ENCODE measurements around the gene ZBTB7C.

The ZBTB7C gene

DNA sequence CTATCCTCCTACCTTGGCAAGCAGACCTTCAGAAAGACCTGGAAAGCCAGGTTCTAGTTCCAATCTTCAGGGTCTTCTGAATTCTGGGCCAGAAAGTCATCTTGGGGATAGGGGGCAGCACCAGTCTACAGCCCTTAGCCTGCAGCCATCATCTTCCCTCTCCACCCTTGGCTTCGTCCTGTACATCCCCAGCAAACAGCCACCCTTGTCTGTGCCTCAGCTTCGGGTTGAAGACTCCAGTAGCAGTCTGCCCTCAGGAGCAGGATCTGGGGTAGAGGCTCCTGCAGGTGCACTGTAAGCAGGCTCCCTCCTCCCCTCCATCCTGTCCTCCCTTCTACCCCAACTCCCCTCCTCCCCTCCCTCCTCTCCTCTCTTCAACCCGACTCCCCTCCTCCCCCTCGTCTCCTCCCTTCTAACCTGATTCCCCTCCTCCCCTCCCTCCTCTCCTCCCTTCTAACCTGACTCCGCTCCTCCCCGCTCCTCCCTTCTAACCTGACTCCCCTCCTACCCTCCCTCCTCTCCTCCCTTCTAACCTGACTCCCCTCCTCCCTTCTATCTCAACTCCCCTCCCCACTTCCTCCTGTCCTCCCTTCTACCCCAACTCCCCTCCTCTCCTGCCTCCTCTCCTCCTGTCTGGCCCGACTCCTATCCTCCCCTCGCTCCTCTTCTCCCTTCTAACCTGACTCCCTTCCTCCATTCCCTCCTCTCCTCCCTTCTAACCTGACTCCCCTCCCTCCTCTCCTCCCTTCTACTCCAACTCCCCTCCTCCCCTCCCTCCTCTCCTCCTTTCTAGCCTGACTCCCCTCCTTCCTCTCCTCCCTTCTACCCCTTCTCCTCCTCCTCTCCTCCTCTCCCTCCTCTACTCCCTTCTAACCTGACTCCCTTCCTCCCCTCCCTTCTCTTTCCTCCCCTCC lies 388.6 kb downstream of the ZBTB7C start:
- no peak for DNase-seq (ENCODE audit: low read depth)

DNA sequence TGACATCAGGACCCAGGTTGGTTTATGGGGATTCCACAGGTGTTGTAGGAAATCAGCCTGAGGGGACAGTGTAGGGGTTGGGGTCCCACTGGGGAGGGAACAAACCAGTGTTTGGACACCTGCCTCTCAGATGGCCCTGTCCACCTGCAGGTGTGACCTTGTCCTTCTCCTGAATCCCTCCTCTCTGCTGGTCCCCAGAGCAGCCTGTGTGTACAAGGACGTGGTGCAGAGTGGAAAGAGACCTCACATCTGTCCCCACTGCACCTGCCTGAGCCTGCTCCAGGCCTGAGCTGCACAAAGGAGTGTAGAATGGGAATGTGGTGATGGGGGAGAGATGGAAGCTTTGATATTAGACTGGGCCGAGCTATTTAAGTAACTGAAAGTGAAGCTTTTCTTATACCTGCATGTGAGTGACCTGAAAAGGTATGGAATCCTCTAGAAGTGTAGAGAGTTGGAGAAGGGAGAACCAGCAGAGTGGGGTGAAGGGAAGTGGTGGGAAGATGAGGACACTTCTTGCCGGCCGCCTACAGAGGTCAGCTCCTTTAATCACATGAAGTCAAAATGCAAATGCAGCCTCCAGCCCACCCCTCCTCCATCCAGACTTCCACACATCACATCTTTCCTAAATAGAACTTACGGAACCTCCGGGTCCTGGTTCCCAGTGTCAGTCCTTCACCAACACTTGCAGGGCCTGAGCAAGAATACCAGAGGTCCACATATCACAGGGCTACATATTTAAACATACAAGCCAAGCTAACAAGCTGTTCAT lies 389.4 kb downstream of the ZBTB7C start:
- DNase-seq (ENCODE audit: low read depth): no peak

- no peak for DNase-seq (ENCODE audit: low read depth)
Measured at GRCh38 chr18:48018851-48019250, 390.3 kb downstream of the ZBTB7C start.

DNA sequence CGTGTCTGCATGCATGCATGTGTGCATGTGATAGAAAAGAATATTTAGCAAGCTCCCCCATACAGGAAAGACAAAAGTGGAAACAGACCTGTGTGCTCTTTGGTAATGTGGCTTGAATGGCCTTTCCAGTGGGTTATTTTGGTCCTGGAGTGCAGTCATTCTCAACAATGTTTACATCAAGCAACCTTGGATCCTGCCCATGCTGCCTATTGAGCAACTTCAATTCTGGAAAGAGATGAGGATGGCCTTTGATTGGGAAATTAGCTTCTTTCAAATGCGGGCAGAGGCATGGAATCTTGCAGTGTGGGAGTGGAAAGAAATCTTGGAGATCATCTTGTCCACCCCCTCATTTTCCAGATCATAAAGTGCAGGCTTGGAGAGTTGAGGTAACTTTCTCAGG lies 391.5 kb downstream of the ZBTB7C start:
- DNase-seq (ENCODE audit: low read depth): no peak

GRCh38 chr18:48013162-48013561 lies 396.0 kb downstream of the ZBTB7C start:
- DNase-seq (ENCODE audit: low read depth): no peak

DNA sequence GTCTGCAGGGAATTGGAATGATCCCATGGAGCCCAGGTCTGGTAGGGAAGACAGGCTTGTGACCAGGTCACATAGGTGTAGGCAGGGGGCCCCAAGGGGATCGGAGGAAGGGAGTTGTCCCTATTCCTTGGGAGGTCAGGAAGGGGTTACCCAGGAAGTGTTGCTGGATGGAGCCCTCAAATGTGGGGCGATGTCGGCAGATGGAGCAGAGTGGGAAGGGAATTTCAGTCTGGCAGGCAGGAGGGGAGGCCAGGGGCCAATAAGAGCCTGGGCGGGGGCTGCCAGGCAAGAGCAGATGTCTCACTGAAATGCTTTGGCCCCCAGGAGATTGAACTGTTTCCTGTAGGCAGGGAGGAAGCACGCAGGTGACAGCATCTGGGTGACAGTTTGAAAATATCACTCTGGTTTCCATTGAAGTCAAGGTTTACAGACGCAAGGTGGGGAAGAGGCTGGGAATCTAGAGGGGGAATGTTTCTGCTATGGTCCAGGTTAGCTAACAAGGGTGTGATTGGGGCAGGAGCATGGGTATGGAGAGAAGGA lies 397.2 kb downstream of the ZBTB7C start:
- DNase-seq (ENCODE audit: low read depth): no peak

DNA sequence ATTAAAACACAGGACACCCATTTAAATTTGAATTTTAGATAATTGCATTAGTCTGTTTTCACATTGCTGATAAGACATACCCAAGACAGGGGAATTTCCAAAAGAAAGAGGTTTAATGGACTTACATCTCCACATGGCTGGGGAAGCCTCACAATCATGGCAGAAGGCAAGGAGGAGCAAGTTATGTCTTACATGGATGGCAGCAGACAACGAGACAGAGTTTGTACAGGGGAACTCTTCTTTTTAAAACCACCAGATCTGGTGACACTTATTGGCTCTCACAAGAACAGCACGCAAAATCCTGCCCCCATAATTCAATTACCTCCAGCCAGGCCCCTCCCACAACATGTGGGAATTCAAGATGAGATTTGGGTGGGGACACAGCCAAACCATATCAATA lies 398.9 kb downstream of the ZBTB7C start:
- no peak for DNase-seq (ENCODE audit: low read depth)

DNA sequence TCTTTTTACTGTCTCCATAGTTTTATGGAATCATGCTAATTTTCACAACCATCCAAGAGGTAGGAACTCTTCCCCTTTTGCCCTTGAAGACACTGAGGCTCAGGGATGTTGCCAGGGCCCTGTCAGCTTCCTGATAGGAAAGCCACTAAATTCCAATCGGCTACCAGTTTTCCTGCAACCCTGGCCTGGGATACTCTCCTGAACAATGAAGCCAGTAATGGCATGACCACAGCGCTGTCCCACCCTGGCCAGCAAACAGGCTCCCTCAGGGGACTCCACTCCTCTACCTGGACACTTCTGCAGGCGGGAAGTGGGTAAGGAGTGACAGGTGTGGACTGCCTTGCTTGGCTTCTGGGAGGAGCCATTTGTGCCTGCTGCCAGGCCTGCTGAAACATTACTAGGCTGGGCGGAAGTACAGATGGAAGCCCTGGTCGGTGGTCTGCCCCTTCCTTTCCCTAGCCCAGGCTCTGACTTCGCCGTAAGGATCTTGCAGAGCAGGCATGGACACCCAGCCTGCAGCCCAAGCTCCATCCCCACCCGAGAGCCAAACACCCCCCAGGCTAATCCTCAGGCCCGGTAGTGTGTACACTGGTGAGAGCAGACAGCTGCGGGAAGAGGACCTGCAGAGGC lies 400.0 kb downstream of the ZBTB7C start:
- no peak for DNase-seq (ENCODE audit: low read depth)

- DNase-seq (ENCODE audit: low read depth): peak; percentile 32
Measured at GRCh38 chr18:48007955-48008701, 401.1 kb downstream of the ZBTB7C start.

DNA sequence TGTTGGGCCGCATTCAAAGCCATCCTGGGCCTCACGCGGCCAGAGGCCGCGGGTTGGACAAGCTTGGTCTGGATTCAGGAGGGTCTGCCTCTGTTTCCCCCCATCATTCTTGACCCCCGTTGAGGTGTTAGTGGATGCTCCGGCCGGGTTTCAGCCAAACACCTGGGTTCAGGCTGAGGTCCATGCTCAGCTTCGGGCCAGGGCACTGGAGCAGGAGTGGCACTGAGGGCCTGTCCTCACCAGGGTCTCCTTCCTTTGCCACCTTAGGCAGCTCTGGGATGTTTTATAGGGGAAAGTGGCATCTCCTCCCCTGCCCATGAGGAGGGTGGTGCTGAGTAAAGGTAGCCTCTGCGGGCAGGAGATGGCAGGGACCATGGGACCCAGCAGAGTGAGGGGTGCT lies 401.8 kb downstream of the ZBTB7C start:
- DNase-seq (ENCODE audit: low read depth): no peak

DNA sequence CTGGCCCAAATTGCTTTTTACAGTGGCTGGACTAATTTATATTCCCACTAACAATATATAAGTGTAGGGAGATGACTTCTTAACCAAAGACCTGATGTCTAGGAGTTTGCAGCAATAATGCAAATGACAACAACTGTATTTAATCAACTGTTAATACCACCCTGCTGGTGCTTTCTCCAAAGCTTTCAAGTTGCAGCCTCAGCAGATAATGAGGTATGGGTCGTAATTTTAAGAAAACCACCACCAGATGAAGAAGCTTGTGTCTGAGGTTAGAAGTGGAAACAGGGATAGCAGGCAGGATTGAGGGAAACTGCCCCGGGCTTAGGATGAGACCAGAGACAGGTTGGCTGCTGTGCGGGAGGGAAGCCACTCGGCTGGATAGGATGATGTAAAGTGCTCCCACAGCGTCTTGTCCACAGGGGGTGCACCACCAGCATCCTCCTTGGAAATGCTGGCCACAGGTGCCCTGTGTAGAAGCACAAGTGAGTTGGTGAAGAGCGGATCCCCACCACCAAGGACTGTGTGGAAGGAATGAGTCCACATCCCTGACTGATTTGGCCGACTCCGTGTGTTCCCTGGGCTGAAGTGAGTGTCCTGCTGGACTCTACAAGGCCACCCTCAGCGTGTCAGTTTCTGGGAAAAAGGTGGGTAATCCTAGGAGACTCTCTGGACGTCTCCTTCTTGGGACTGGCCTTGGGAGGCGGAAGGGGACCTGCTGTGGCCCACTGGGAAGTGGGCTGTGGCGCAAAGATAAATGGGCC lies 402.6 kb downstream of the ZBTB7C start:
- no peak for DNase-seq (ENCODE audit: low read depth)

GRCh38 chr18:48004577-48004976 lies 404.6 kb downstream of the ZBTB7C start:
- no peak for DNase-seq (ENCODE audit: low read depth)

GRCh38 chr18:48003426-48004349 lies 405.5 kb downstream of the ZBTB7C start:
- no peak for DNase-seq (ENCODE audit: low read depth)

GRCh38 chr18:48002933-48003365 lies 406.2 kb downstream of the ZBTB7C start:
- no peak for DNase-seq (ENCODE audit: low read depth)

- no peak for DNase-seq (ENCODE audit: low read depth)
Measured at GRCh38 chr18:48000701-48001100, 408.5 kb downstream of the ZBTB7C start.

- DNase-seq (ENCODE audit: low read depth): no peak
Measured at GRCh38 chr18:47999801-48000248, 409.4 kb downstream of the ZBTB7C start.

DNA sequence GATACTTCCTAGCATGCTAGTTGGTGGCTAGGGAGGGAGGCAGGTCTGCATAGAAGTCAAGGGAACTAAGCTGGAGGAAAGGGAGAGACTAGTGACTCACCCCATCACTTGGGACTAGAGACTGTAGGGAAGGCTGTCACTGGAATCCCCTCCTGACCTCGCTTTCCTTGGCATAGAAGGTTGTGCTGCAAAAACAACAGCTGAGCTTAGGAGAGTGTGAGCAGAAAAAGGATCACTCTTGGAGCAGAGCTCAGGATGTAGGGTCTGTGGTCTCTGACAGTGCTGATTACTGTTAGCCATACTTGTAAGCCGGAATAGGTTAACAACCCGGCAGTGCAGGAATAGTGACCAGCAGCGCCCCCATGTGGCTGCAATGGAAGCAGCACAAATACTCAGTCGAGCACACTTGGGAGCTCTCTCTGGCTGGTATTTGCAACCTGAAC lies 411.8 kb downstream of the ZBTB7C start:
- peak; percentile 10 for DNase-seq (ENCODE audit: low read depth)

GRCh38 chr18:47996091-47996541 lies 413.1 kb downstream of the ZBTB7C start:
- no peak for DNase-seq (ENCODE audit: low read depth)

DNA sequence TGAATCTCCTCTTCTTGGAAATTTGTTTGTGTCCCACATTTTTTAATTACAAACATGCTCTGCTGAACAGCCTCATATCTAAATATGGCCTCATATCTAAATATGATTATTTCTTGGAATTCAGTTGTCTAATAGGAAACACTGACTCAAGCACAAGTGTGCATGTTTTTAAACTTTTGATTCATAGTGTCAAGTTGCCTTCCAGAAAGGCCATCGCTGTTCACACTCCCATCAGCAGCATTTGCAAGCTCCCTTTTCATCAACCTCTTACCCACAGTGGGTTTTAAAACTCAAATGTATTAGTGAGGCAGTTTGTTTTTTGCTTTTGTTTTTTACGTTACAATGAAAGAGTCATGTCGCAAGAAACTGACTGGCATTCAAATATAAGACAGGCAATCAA lies 413.5 kb downstream of the ZBTB7C start:
- no peak for DNase-seq (ENCODE audit: low read depth)

DNA sequence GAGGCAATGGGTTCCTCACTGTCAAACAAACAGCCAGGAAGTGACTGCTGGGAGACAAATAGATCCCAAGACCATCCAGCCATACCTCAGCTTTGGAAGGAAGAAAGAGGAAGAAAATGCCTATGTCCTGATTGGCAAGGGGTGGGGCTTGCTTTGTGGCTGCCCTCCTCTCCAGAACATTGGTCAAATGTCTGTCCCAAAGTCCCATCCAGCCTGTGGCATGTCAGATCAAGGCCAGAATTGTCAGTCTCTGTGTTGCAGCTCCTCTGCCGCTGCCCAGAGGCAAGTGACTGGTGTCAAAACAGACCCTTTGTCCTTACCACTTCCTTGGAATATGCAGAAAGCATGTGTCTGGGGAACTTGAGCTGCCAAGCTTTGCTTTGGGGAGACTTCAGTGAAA lies 415.8 kb downstream of the ZBTB7C start:
- DNase-seq (ENCODE audit: low read depth): no peak
